ENCODE data around the gene CPSF4.

The CPSF4 gene

GRCh38 chr7:99438573-99439480 is at the start of gene CPSF4, which contains the start of gene PTCD1:
TSS of gene CPSF4 (plus strand) at chr7:99438943. CDS start at chr7:99439083, 140 bp downstream.
TSS of gene PTCD1 (minus strand) at chr7:99438798. CDS start at chr7:99435242, 3,556 bp downstream.
- DNase-seq: peak; percentile 96
- ATAC-seq: peak; percentile 95

- ATAC-seq: no peak
- no peak for DNase-seq
Measured at GRCh38 chr7:99389772-99390171, 49.0 kb upstream of the CPSF4 start.

GRCh38 chr7:99390941-99391602 is 47.7 kb upstream of the CPSF4 start:
- no peak for DNase-seq
- no peak for ATAC-seq

- DNase-seq (no peak), ATAC-seq (no peak)
Measured at GRCh38 chr7:99392046-99392445, 46.7 kb upstream of the CPSF4 start.

GRCh38 chr7:99392659-99393354 is 45.9 kb upstream of the CPSF4 start:
- DNase-seq: peak; percentile 79

GRCh38 chr7:99393355-99394187 is 45.2 kb upstream of the CPSF4 start:
- ATAC-seq (no peak), DNase-seq (no peak)

More at GRCh38 chr7:99392659-99393354, 45.9 kb upstream of the CPSF4 start:
- ATAC-seq: peak; percentile 79

- DNase-seq: no peak
- ATAC-seq: no peak
Measured at GRCh38 chr7:99394188-99394502, 44.6 kb upstream of the CPSF4 start.

- ATAC-seq: no peak
- DNase-seq: no peak
Measured at GRCh38 chr7:99395616-99396327, 43.0 kb upstream of the CPSF4 start.

- no peak for ATAC-seq
- DNase-seq: no peak
Measured at GRCh38 chr7:99396418-99397296, 42.1 kb upstream of the CPSF4 start.

GRCh38 chr7:99397297-99397983 is 41.3 kb upstream of the CPSF4 start:
- ATAC-seq (no peak), DNase-seq (no peak)

GRCh38 chr7:99398891-99399445 is 39.8 kb upstream of the CPSF4 start:
- DNase-seq (no peak), ATAC-seq (no peak)

GRCh38 chr7:99399597-99399996 is 39.1 kb upstream of the CPSF4 start:
- ATAC-seq (no peak), DNase-seq (no peak)

GRCh38 chr7:99402854-99403253 is 35.9 kb upstream of the CPSF4 start:
- no peak for ATAC-seq
- DNase-seq: no peak

- DNase-seq (no peak), ATAC-seq (no peak)
Measured at GRCh38 chr7:99403764-99404163, 35.0 kb upstream of the CPSF4 start.

- no peak for DNase-seq
- ATAC-seq: no peak
Measured at GRCh38 chr7:99404235-99404976, 34.3 kb upstream of the CPSF4 start.

- DNase-seq (no peak), ATAC-seq (no peak)
Measured at GRCh38 chr7:99404977-99405320, 33.8 kb upstream of the CPSF4 start.

GRCh38 chr7:99406557-99406956 is 32.2 kb upstream of the CPSF4 start:
- ATAC-seq (no peak), DNase-seq (no peak)

GRCh38 chr7:99407872-99408378 is 30.8 kb upstream of the CPSF4 start:
- peak; percentile 40 for DNase-seq
- ATAC-seq: peak; percentile 8
